Measurements from ENCODE around the gene CDH20.
A peak's percentile ranks its signal among the peaks of the same experiment; 100 is the strongest.

The CDH20 gene

DNA sequence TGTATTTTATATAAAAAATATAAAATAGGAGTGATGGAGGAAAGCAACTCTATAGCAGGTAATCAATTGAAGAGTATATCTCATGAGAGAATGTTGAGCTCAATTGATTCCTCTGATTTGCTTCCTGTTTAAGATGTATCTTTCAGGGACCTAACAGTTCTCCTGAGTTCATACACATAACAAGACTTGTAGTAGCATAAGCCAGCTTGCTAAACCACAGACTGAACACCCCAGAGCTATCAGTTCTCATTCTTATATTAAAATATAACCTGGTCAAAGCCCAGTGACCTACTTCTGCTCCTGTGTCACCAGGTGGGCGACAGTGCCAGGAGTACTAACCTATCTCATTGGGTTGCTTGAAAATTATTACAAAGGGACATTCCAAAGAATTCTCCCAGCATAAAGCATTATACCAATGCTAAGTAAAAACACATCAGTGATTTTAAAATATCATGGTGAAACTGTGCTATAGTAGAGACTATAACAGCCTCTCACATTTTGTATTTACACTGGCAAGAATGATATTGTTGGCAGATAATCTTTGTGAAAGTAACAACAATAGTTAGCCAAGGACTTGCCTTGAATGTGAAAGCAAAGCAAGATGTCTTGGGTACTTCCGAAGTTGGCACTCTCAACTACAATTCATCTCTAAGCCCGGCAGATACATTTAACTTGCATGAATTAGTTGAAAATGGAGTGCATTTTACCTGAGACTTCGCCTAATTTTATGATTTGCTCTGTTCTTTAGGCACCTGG lies 40.8 kb upstream of the CDH20 start:
- H3K4me3 ChIP-seq (ENCODE audit: low read depth, low read length): no peak overlapping the region
- no peak for DNase-seq (ENCODE audit: low read depth)
- no peak for TF ChIP-seq POLR2A (IDR thresholded peaks at IDR 0.05; ENCODE audit: extremely low read depth, insufficient read length)
- TF ChIP-seq MAX (IDR thresholded peaks at IDR 0.05; ENCODE audit: low read depth, low read length): no peak
- TF ChIP-seq, protein P1, sequence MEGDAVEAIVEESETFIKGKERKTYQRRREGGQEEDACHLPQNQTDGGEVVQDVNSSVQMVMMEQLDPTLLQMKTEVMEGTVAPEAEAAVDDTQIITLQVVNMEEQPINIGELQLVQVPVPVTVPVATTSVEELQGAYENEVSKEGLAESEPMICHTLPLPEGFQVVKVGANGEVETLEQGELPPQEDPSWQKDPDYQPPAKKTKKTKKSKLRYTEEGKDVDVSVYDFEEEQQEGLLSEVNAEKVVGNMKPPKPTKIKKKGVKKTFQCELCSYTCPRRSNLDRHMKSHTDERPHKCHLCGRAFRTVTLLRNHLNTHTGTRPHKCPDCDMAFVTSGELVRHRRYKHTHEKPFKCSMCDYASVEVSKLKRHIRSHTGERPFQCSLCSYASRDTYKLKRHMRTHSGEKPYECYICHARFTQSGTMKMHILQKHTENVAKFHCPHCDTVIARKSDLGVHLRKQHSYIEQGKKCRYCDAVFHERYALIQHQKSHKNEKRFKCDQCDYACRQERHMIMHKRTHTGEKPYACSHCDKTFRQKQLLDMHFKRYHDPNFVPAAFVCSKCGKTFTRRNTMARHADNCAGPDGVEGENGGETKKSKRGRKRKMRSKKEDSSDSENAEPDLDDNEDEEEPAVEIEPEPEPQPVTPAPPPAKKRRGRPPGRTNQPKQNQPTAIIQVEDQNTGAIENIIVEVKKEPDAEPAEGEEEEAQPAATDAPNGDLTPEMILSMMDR (IDR thresholded peaks at IDR 0.05; ENCODE audit: low read depth, low read length): no peak
- no peak for TF ChIP-seq MYC (IDR thresholded peaks at IDR 0.05; ENCODE audit: low read depth, low read length)

DNA sequence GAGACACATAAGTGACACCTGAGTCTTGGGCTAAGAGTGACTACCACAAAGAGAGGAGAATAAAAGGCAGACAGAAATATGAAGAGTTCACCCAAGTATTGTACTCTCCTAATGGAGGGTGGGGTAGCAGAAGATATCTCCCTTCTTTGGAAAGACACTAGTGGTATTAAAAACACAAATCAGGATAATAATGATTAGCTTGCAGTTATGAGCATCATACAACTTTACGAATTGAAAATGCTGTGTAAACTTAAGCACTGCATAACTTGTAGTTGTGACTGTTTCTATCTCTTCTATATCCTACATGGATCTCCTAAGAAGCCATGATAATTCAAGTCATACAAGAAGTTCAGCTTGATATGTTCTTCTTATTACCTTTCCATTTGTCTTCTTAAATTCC lies 38.1 kb upstream of the CDH20 start:
- no peak for DNase-seq (ENCODE audit: low read depth)
- TF ChIP-seq MYC (IDR thresholded peaks at IDR 0.05; ENCODE audit: low read depth, low read length): no peak
- TF ChIP-seq, protein P1 (IDR thresholded peaks at IDR 0.05; ENCODE audit: low read depth, low read length): no peak
- TF ChIP-seq MAX (IDR thresholded peaks at IDR 0.05; ENCODE audit: low read depth, low read length): no peak
- TF ChIP-seq POLR2A (IDR thresholded peaks at IDR 0.05; ENCODE audit: extremely low read depth, insufficient read length): no peak
- no peak overlapping the region for H3K4me3 ChIP-seq (ENCODE audit: low read depth, low read length)

GRCh38 chr18:61308004-61308403 lies 25.2 kb upstream of the CDH20 start:
- H3K4me3 ChIP-seq (ENCODE audit: low read depth, low read length): no peak overlapping the region
- no peak for DNase-seq (ENCODE audit: low read depth)
- no peak for TF ChIP-seq POLR2A (IDR thresholded peaks at IDR 0.05; ENCODE audit: extremely low read depth, insufficient read length)
- TF ChIP-seq, protein P1 (IDR thresholded peaks at IDR 0.05; ENCODE audit: low read depth, low read length): no peak
- no peak for TF ChIP-seq MYC (IDR thresholded peaks at IDR 0.05; ENCODE audit: low read depth, low read length)

DNA sequence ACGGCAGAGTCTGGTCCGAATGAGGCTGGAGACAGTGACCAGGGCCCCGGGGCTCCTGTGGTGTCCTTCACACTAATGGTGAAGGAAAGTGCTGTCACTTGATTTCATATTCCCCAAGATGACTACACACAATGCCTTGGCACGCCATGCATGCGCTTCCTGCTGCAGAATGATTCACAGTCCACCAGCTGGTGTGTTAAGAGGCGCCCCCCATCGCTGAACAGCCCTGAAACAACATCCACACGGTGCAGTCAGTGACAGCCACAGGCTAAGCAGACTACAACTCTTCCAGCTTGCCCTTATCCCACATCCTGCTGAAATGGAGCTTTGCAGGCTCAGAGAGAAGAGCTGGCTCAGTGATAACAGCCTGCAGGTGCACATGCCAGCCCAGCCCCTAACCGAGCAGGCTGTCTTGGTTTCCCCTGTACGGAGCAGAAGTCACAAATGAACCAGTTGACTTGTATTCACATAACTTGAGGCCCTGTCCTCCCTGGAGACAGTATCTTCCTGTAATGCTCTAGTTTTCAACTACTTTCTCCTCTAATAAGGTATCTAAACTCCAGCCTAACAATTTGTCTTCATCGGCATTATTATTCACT lies 24.3 kb upstream of the CDH20 start:
- peak; percentile 6 for DNase-seq (ENCODE audit: low read depth)
- H3K4me3 ChIP-seq (ENCODE audit: low read depth, low read length): no peak overlapping the region
- TF ChIP-seq MYC (IDR thresholded peaks at IDR 0.05; ENCODE audit: low read depth, low read length) (no peak), MAX (IDR thresholded peaks at IDR 0.05; ENCODE audit: low read depth, low read length) (no peak), POLR2A (IDR thresholded peaks at IDR 0.05; ENCODE audit: extremely low read depth, insufficient read length) (no peak)
- TF ChIP-seq, protein P1 (IDR thresholded peaks at IDR 0.05; ENCODE audit: low read depth, low read length): no peak

- TF ChIP-seq, protein P1 (IDR thresholded peaks at IDR 0.05; ENCODE audit: low read depth, low read length): peak; percentile 79
- TF ChIP-seq MAX (IDR thresholded peaks at IDR 0.05; ENCODE audit: low read depth, low read length) (0 out of 2 replicates have a peak, but pooled peaks have one; percentile 13), MYC (IDR thresholded peaks at IDR 0.05; ENCODE audit: low read depth, low read length) (no peak)
- H3K4me3 ChIP-seq (ENCODE audit: low read depth, low read length): no peak overlapping the region
- DNase-seq (ENCODE audit: low read depth): peak; percentile 58
These were observed 10.9 kb upstream of the CDH20 start for GRCh38 chr18:61322265-61322873.
